ENCODE measurements around the gene C6orf47. TPM values are rescaled to one million over a fixed set of nuclear protein-coding genes. Genes with fewer than 3 reads are reported as not detected.

The C6orf47 gene
- total and polyA plus RNA-seq, 2 of the 13 experiments (the other 11 are each of a cell fraction or from before 2014, with no cell fraction given), result 1.7 to 18.1 TPM

- peak; percentile 69; the same call in 1 of the 2 replicates for TF ChIP-seq ZIK1 (CRISPR knock-in tag; IDR thresholded peaks at IDR 0.05; ENCODE audit: borderline replicate concordance, low read depth)
- no peak for TF ChIP-seq ATM (IDR thresholded peaks at IDR 0.05; ENCODE audit: borderline replicate concordance)
- peak; percentile 34; the same call in 1 of the 2 replicates for TF ChIP-seq RAD21 (CRISPR knock-in tag; IDR thresholded peaks at IDR 0.05)
- TF ChIP-seq ZFP36L2 (CRISPR knock-in tag; IDR thresholded peaks at IDR 0.05), result no peak
- no peak for TF ChIP-seq PBX2 (CRISPR knock-in tag; IDR thresholded peaks at IDR 0.05)
- TF ChIP-seq ZNF225 (CRISPR knock-in tag; IDR thresholded peaks at IDR 0.05), result peak; percentile 54; the same call in 1 of the 2 replicates
- TF ChIP-seq ZNF576 (CRISPR knock-in tag; IDR thresholded peaks at IDR 0.05), result no peak
- TF ChIP-seq ZNF530 (CRISPR knock-in tag; IDR thresholded peaks at IDR 0.05; ENCODE audit: low read depth), result no peak
- peak; percentile 77 for TF ChIP-seq ZNF773 (CRISPR knock-in tag; IDR thresholded peaks at IDR 0.05; ENCODE audit: borderline replicate concordance)
- TF ChIP-seq ZNF746 (CRISPR knock-in tag; IDR thresholded peaks at IDR 0.05), result no peak
- TF ChIP-seq ZMAT5 (CRISPR knock-in tag; IDR thresholded peaks at IDR 0.05; ENCODE audit: borderline replicate concordance, low read depth), result no peak
- no peak for TF ChIP-seq BCLAF1 (IDR thresholded peaks at IDR 0.05)
- TF ChIP-seq YEATS2 (CRISPR knock-in tag; IDR thresholded peaks at IDR 0.05; ENCODE audit: borderline replicate concordance), result peak; percentile 6; the same call in 1 of the 2 replicates
- no peak for TF ChIP-seq DZIP1 (CRISPR knock-in tag; IDR thresholded peaks at IDR 0.05)
- no peak for TF ChIP-seq PREB (CRISPR knock-in tag; IDR thresholded peaks at IDR 0.05)
- TF ChIP-seq ZBTB26 (CRISPR knock-in tag; IDR thresholded peaks at IDR 0.05; ENCODE audit: borderline replicate concordance), result peak; percentile 84; the same call in 1 of the 2 replicates
- TF ChIP-seq ZFP62 (CRISPR knock-in tag; IDR thresholded peaks at IDR 0.05), result no peak
- TF ChIP-seq ZNF740 (CRISPR knock-in tag; IDR thresholded peaks at IDR 0.05), result 0 out of 2 replicates have a peak, but pooled peaks have one; percentile 9
Observed at GRCh38 chr6:31619805-31620585, 40.6 kb downstream of the C6orf47 start (continued).

Data from HepG2 (cell line).